GM12891 (cell line): ENCODE results near the gene CLDND1.

Experiments used
- POLR2A ChIP-seq: IDR thresholded peaks from 2 replicates; pipeline ENCODE4 v1.6.1; 2011; ENCODE audit warnings: low read depth, low read length, control low read depth
- POLR2AphosphoS5 ChIP-seq: IDR thresholded peaks from 2 replicates; pipeline ENCODE4 v1.6.1; 2011; ENCODE audit warnings: low read depth, low read length, control low read depth
- POU2F2 ChIP-seq: IDR thresholded peaks from 2 replicates; pipeline ENCODE4 v1.6.1; 2011; ENCODE audit warnings: low read depth, mild to moderate bottlenecking, control low read depth, low read length, moderate library complexity
- TAF1 ChIP-seq: IDR thresholded peaks from 2 replicates; pipeline ENCODE4 v1.6.1; 2011; ENCODE audit warnings: low read depth, low read length, control low read depth

DNA sequence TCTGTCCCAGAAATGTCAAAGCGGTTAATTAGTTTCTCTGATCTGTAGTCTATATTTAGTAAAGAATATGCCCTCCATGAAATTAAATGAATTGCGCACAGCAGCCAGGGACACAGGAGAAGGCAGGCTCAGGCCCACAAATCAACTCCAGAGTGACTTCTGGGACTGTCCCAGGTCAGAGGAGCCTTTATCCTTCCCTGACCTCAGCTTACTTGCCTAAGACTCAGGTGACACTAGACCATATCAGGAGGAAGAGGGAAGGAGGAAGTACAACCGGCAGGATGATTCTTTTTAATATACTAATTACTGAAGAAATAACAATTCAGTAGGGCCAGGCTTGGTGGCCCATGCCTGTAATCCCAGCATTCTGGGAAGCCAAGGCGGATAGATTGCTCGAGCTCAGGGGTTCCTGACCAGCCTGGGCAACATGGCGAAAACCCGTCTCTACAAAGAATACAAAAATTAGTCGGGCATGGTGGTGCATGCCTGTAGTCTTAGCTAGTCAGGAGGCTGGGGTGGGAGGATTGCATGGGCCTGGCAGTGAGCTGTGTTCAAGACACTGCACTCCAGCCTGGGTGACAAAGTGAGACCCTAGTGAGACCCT, 7.3 kb upstream of the CLDND1 start:
- TF ChIP-seq POLR2A (peak; percentile 72), POLR2AphosphoS5 (peak; percentile 70), POU2F2 (no peak), TAF1 (no peak)
